ENCODE results near the gene BCL11A. TPM values are rescaled to one million over a fixed set of nuclear protein-coding genes. Genes with fewer than 3 reads are reported as not detected.

Gene BCL11A
- total and polyA plus RNA-seq, 7 donors: 3.6 to 39.6 (median 16.3) TPM

GRCh38 chr2:60573251-60573650 lies 19.8 kb upstream of the BCL11A start:
- no peaks in the 10 kb centered on the region for H3K9me3 ChIP-seq
- peaks cover 9 to 52% (median 35%) of the 10 kb centered on the region in 3 donors for H3K27me3 ChIP-seq
- no peak overlapping the region for H3K4me3 ChIP-seq
- intact Hi-C loops (cut with DNase I): no loop called here
- no peaks in the 10 kb centered on the region for H3K36me3 ChIP-seq
- peaks cover 0 to 11% (median 5%) of the 10 kb centered on the region in 4 donors for H3K4me1 ChIP-seq
- no peak for TF ChIP-seq CTCF (IDR thresholded peaks at IDR 0.05)
- TF ChIP-seq POLR2AphosphoS5 (IDR thresholded peaks at IDR 0.05): no peak
- no peak for TF ChIP-seq EP300 (IDR thresholded peaks at IDR 0.05)
- TF ChIP-seq POLR2A (IDR thresholded peaks at IDR 0.05): no peak
- DNase-seq: no peak
- no peak overlapping the region for H3K27ac ChIP-seq
- WGBS, 2 donors: 71 to 93% methylated on average over 3 of the region's 3 CpGs

- intact Hi-C loops (cut with DNase I): no loop called here
- peaks cover 0 to 11% (median 5%) of the 10 kb centered on the region in 4 donors for H3K4me1 ChIP-seq
- DNase-seq: no peak
- no peak overlapping the region for H3K4me3 ChIP-seq
- TF ChIP-seq CTCF (IDR thresholded peaks at IDR 0.05): no peak
- TF ChIP-seq POLR2AphosphoS5 (IDR thresholded peaks at IDR 0.05): no peak
- no peak for TF ChIP-seq EP300 (IDR thresholded peaks at IDR 0.05)
- no peak for TF ChIP-seq POLR2A (IDR thresholded peaks at IDR 0.05)
- peaks cover 9 to 57% (median 35%) of the 10 kb centered on the region in 3 donors for H3K27me3 ChIP-seq
- H3K9me3 ChIP-seq: no peaks in the 10 kb centered on the region
- WGBS, 2 donors: 8 to 16% methylated on average over 9 of the region's 9 CpGs
- H3K27ac ChIP-seq: no peak overlapping the region
- H3K36me3 ChIP-seq: no peaks in the 10 kb centered on the region
These were observed 16.8 kb upstream of the BCL11A start for GRCh38 chr2:60570251-60570650.

- intact Hi-C loops (cut with DNase I): loop anchor here (5.0 kb wide), 1 partner anchor 1807 kb away; no protein-coding TSS in a partner anchor
- 1 to 2% methylated on average over 13 of the region's 13 CpGs for WGBS, 2 donors
- peak overlapping the region in 2 of 4 donors; percentile 17 for H3K4me3 ChIP-seq
- TF ChIP-seq EP300 (IDR thresholded peaks at IDR 0.05): no peak
- no peak for TF ChIP-seq POLR2A (IDR thresholded peaks at IDR 0.05)
- no peak for TF ChIP-seq CTCF (IDR thresholded peaks at IDR 0.05)
- peak in 1 of 4 donors; percentile 10 for TF ChIP-seq POLR2AphosphoS5 (IDR thresholded peaks at IDR 0.05)
- H3K27me3 ChIP-seq: peaks cover 9 to 57% (median 35%) of the 10 kb centered on the region in 3 donors
- H3K36me3 ChIP-seq: no peaks in the 10 kb centered on the region
- DNase-seq: no peak
- no peak overlapping the region for H3K27ac ChIP-seq
- peaks cover 0 to 11% (median 5%) of the 10 kb centered on the region in 4 donors for H3K4me1 ChIP-seq
- H3K9me3 ChIP-seq: no peaks in the 10 kb centered on the region
These were observed 16.2 kb upstream of the BCL11A start for GRCh38 chr2:60569680-60570111.

- H3K4me1 ChIP-seq: peaks cover 0 to 11% (median 5%) of the 10 kb centered on the region in 4 donors
- 59 to 65% methylated on average over 11 of the region's 11 CpGs for WGBS, 2 donors
- H3K27me3 ChIP-seq: peaks cover 9 to 53% (median 35%) of the 10 kb centered on the region in 3 donors
- TF ChIP-seq POLR2A (IDR thresholded peaks at IDR 0.05) (no peak), EP300 (IDR thresholded peaks at IDR 0.05) (no peak), CTCF (IDR thresholded peaks at IDR 0.05) (no peak)
- no peaks in the 10 kb centered on the region for H3K36me3 ChIP-seq
- intact Hi-C loops (cut with DNase I): loop anchor here (5.0 kb wide), 1 partner anchor 1806 kb away; no protein-coding TSS in a partner anchor
- no peak for DNase-seq
- no peaks in the 10 kb centered on the region for H3K9me3 ChIP-seq
- no peak overlapping the region for H3K27ac ChIP-seq
- no peak overlapping the region for H3K4me3 ChIP-seq
These were observed 14.7 kb upstream of the BCL11A start for GRCh38 chr2:60567919-60568768.
